Measurements from ENCODE around the gene DPEP3.
A peak's percentile ranks its signal among the peaks of the same experiment; 100 is the strongest.

GRCh38 chr16:67942200-67942509 lies 38.1 kb downstream of the DPEP3 start:
- TF ChIP-seq CTCF (conservative IDR thresholded peaks at IDR 0.05 in 1 of 2, IDR thresholded peaks at IDR 0.05 in 1 of 2; ENCODE audit: extremely low read depth in 1 of 2, insufficient read depth in 1 of 2, low read depth in 1 of 2, low read length in 2 of 2) (peak; percentile 78 to 84), EZH2 (IDR thresholded peaks at IDR 0.05; ENCODE audit: borderline replicate concordance, low read length) (no peak)

All from mammary epithelial cell (primary cell).